HFF-Myc (cell line): ENCODE results near the gene SPARCL1.
"Not testable (repeated sequence)": the region's sequence is repeated elsewhere in the genome, so short reads cannot be mapped to it uniquely, and the experiment has no call there.

Source experiments
- DNase-seq: peaks from one replicate; pipeline ENCODE4 v3.0.0-alpha.2; 2011; ENCODE audit warnings: low read depth; ENCODE audit errors: extremely low read depth
- H3K4me3 ChIP-seq: replicated peaks from 2 replicates; pipeline ENCODE4 v1.5.1; 2011; ENCODE audit warnings: low read depth, mild to moderate bottlenecking, control low read depth, low read length
- CTCF ChIP-seq: IDR thresholded peaks from 2 replicates; pipeline ENCODE4 v1.5.1; 2012; ENCODE audit warnings: mild to moderate bottlenecking, low read depth, low read length, control low read depth; ENCODE audit errors: missing control alignments

SPARCL1 gene

DNA sequence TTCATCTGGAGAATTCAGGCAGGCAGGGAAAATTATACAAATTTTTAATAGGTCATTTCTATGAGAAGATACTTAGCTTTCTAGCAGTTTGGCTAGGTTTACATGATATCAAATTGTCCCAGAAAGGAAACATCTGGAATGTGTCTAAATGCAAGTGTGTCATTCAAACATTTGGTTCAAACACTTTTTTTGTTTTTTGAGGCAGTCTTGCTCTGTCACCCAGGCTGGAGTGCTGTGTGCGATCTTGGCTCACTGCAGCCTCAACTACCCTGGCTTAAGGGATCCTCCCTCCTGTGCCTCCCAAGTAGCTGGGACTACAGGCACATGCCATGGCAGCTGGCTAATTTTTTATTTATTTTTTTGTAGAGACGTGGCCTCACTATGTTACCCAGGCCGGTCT lies 31.6 kb downstream of the SPARCL1 start:
- no peak for DNase-seq
- H3K4me3 ChIP-seq, result no peak overlapping the region
- TF ChIP-seq CTCF, result no peak

- TF ChIP-seq CTCF, result peak; percentile 53
- H3K4me3 ChIP-seq, result no peak overlapping the region
- DNase-seq, result no peak
These were observed 32.0 kb downstream of the SPARCL1 start for GRCh38 chr4:87497159-87497558.

- H3K4me3 ChIP-seq, result no peak overlapping the region
- no peak for TF ChIP-seq CTCF
- DNase-seq, result no peak
These were observed 36.1 kb downstream of the SPARCL1 start for GRCh38 chr4:87493115-87493514.

GRCh38 chr4:87491851-87492250 lies 37.3 kb downstream of the SPARCL1 start:
- DNase-seq, H3K4me3 ChIP-seq: not testable (repeated sequence)

DNA sequence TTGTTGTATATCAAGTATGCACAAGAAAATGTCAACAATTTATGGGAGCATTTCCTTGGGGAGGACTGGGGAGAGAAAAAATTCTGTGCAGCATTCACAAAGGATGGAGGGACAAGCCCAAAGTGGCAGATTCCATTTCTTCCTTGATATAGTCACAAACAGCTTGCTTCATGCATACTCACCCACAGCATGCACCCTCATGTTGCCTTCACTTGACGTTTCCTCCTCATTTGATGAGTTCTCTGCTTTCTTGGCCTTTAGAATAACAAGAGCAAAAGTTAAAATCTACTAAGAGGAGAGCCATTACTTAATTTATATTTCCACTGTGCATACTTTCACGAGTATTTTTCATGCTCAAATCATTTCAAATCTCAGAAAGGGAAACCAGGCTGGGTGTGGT lies 37.7 kb downstream of the SPARCL1 start:
- DNase-seq, result no peak
- no peak overlapping the region for H3K4me3 ChIP-seq
- TF ChIP-seq CTCF, result no peak

DNA sequence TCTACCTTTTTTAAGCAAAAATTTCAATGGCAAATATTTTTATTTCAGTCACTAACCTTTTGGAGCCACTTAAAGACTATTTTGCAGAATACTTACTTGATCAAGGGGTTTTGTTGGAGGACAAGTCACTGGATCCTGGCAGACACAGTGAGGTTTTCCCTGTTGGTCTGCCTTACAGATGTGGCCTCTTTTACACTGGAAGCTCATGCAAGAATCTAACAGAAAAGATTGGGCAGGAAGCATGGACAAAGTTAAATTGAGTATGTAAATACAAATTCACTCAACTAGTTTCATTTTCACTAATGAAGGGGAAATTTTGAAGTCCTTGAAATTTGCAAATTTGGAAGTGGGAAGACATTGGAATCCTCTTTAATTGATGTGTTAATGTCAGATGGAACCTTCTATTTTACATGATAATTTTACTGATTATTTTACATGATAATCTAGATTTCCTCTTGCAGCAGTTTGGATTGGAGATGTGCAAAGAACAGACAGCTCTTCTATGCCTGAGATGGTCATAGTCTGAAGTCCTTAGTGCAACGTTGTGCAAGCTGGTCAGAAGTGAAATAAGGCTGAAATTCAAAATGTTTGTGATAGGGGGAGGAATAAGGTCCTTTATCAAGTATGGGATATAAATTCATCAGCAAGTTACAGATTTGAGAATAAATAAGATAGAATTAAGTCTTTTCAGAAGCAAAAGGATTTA lies 38.4 kb downstream of the SPARCL1 start:
- DNase-seq, result no peak
- no peak overlapping the region for H3K4me3 ChIP-seq
- TF ChIP-seq CTCF, result no peak

GRCh38 chr4:87489678-87490077 lies 39.5 kb downstream of the SPARCL1 start:
- no peak overlapping the region for H3K4me3 ChIP-seq
- TF ChIP-seq CTCF, result no peak
- DNase-seq, result no peak

- not testable (repeated sequence) for H3K4me3 ChIP-seq, DNase-seq
These were observed 40.5 kb downstream of the SPARCL1 start for GRCh38 chr4:87488666-87489065.

DNA sequence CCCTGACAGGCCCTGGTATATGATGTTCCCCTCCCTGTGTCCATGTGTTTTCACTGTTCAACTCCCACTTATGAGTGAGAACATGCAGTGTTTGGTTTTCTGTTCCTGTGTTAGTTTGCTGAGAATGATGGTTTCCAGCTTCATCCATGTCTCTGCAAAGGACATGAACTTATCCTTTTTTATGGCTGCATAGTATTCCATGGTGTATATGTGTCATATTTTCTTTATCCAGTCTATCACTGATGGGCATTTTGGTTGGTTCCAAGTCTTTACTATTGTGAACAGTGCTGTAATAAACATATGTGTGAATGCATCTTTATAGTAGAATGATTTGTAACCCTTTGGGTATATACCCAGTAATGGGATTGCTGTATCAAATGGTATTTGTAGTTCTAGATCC lies 45.9 kb downstream of the SPARCL1 start:
- not testable (repeated sequence) for DNase-seq

More for the DNA sequence above, 45.9 kb downstream of the SPARCL1 start:
- not testable (repeated sequence) for H3K4me3 ChIP-seq
